Thyroid gland (tissue), 4 donors: ENCODE data around the gene MOGAT1. TPM values are rescaled to one million over a fixed set of nuclear protein-coding genes. Genes with fewer than 3 reads are reported as not detected.

Experiments
- DNase-seq, 2 donors: peaks; one replicate each; pipeline ENCODE4 v3.0.0-alpha.2; 2019
- H3K27ac ChIP-seq, 3 donors: fragments of 200-600 bp; sonication (generic); 1 replicate in 2 of 3; 2 replicates in 1 of 3; pipeline ENCODE4 v1.5.1; 2016 to 2019; ENCODE audit warnings: mild to moderate bottlenecking in 1 of 3, moderate library complexity in 1 of 3
- H3K27me3 ChIP-seq: fragments of 200-600 bp; sonication (generic); one replicate; pipeline ENCODE4 v1.5.1; 2019
- H3K36me3 ChIP-seq, 2 donors: fragments of 200-600 bp; sonication (generic); one replicate each; pipeline ENCODE4 v1.5.1; 2016 to 2019
- H3K4me1 ChIP-seq, 2 donors: fragments of 200-600 bp; sonication (generic); one replicate each; pipeline ENCODE4 v1.5.1; 2017 to 2019
- H3K4me3 ChIP-seq, 3 donors: fragments of 200-600 bp; sonication (generic); replicated peaks in 1 of 3; 1 replicate in 2 of 3; 2 replicates in 1 of 3; pipeline ENCODE4 v1.5.1; 2016; ENCODE audit warnings: mild to moderate bottlenecking in 1 of 3
- H3K9me3 ChIP-seq: fragments of 200-600 bp; sonication (generic); one replicate; pipeline ENCODE4 v1.5.1; 2017
- CTCF ChIP-seq, 6 experiments: fragments of 200-600 bp in 3 of 6; fragments of 450-650 bp in 3 of 6; sonication (generic) in 3 of 6; IDR thresholded peaks; one replicate each; pipeline ENCODE4 v1.5.1; 2016 to 2019; ENCODE audit warnings: antibody characterized with exemption in 6 of 6, mild to moderate bottlenecking in 2 of 6, inconsistent platforms in 1 of 6, moderate library complexity in 1 of 6
- POLR2A ChIP-seq, 2 donors: fragments of 450-650 bp; IDR thresholded peaks; one replicate each; pipeline ENCODE4 v1.6.1; 2017; ENCODE audit warnings: antibody characterized with exemption in 2 of 2, mild to moderate bottlenecking in 2 of 2, moderate library complexity in 1 of 2
- WGBS, 2 donors: methylation state at CpG; one replicate each; pipeline ENCODE4 v1.1.5; 2017; 5-methylcytosine and 5-hydroxymethylcytosine counted together
- intact Hi-C: fragments of 100-400 bp; cut with DNase I; formaldehyde crosslinking; loops from one replicate; pipeline ENCODE4 v1.15.1; 2023
- total RNA-seq, 4 donors: library from RNA; depleted of rRNA; stranded (reverse); fragments of >200 nt; gene quantifications; one replicate each; pipeline ENCODE4 v1.2.3, GENCODE V29; 2016

The MOGAT1 gene
- total RNA-seq, 4 donors from 2014 or later, result not detected

GRCh38 chr2:222646008-222646407, 25.4 kb upstream of the MOGAT1 start:
- no peak for DNase-seq
- Histone ChIP-seq H3K4me1 (no peaks in the 10 kb centered on the region), H3K36me3 (peaks cover 0 to 9% of the 10 kb centered on the region in 2 donors), H3K4me3 (no peak overlapping the region), H3K27me3 (no peaks in the 10 kb centered on the region), H3K27ac (no peak overlapping the region), H3K9me3 (no peaks in the 10 kb centered on the region)
- intact Hi-C loops, result no loop called here
- TF ChIP-seq CTCF (IDR thresholded peaks at IDR 0.05), result no peak
- TF ChIP-seq POLR2A (IDR thresholded peaks at IDR 0.05), result no peak
- WGBS, 2 donors, result 88 to 92% methylated on average over 3 of the region's 3 CpGs

DNA sequence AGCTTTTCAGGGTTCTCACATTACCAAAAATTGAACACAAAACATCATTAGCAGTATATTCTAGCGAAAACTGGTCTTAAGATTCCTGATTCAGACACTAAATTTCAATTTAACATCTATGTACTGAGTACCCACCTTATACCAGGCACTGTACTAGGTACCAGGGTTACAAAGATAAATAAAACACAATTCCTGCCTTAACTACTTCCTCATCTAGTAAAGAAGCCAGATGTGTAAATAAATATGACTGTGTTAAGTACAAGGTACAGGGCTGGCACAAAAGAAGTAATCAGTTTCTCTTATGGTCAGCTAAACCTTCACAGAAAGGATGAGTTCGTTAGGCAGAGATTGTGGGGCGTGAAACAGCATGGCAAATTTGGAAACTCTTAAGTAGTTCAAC, 21.7 kb upstream of the MOGAT1 start:
- peaks cover 5 to 6% of the 10 kb centered on the region in 2 donors for H3K4me1 ChIP-seq
- no peak overlapping the region for H3K27ac ChIP-seq
- WGBS, 2 donors, result 94 to 95% methylated on average over 3 of the region's 3 CpGs
- H3K27me3 ChIP-seq, result no peaks in the 10 kb centered on the region
- intact Hi-C loops, result no loop called here
- no peaks in the 10 kb centered on the region for H3K9me3 ChIP-seq
- TF ChIP-seq CTCF (IDR thresholded peaks at IDR 0.05) (no peak), POLR2A (IDR thresholded peaks at IDR 0.05) (no peak)
- H3K4me3 ChIP-seq, result no peak overlapping the region
- no peak for DNase-seq
- peaks cover 0 to 6% of the 10 kb centered on the region in 2 donors for H3K36me3 ChIP-seq

- H3K9me3 ChIP-seq, result no peaks in the 10 kb centered on the region
- no peak for TF ChIP-seq CTCF (IDR thresholded peaks at IDR 0.05)
- TF ChIP-seq POLR2A (IDR thresholded peaks at IDR 0.05), result no peak
- intact Hi-C loops, result no loop called here
- H3K27me3 ChIP-seq, result no peaks in the 10 kb centered on the region
- WGBS, 2 donors, result 93 to 94% methylated on average over 4 of the region's 4 CpGs
- H3K4me3 ChIP-seq, result no peak overlapping the region
- peaks cover 13% of the 10 kb centered on the region in 2 donors for H3K4me1 ChIP-seq
- peaks cover 0 to 3% of the 10 kb centered on the region in 2 donors for H3K36me3 ChIP-seq
- no peak overlapping the region for H3K27ac ChIP-seq
- DNase-seq, result no peak
Measured at GRCh38 chr2:222651718-222652418, 19.6 kb upstream of the MOGAT1 start.

- Histone ChIP-seq H3K27me3 (no peaks in the 10 kb centered on the region), H3K4me1 (peaks cover 14 to 15% of the 10 kb centered on the region in 2 donors), H3K4me3 (no peak overlapping the region), H3K9me3 (no peaks in the 10 kb centered on the region), H3K36me3 (peaks cover 0 to 3% of the 10 kb centered on the region in 2 donors), H3K27ac (no peak overlapping the region)
- intact Hi-C loops, result no loop called here
- TF ChIP-seq CTCF (IDR thresholded peaks at IDR 0.05), result no peak
- TF ChIP-seq POLR2A (IDR thresholded peaks at IDR 0.05), result no peak
- 80 to 83% methylated on average over 8 of the region's 8 CpGs for whole genome bisulfite sequencing, 2 donors
- no peak for DNase-seq
Measured at GRCh38 chr2:222652491-222653255, 18.8 kb upstream of the MOGAT1 start.

- intact Hi-C loops, result no loop called here
- TF ChIP-seq POLR2A (IDR thresholded peaks at IDR 0.05) (no peak), CTCF (IDR thresholded peaks at IDR 0.05) (no peak)
- no peak for DNase-seq
- H3K9me3 ChIP-seq, result no peaks in the 10 kb centered on the region
- no peak overlapping the region for H3K4me3 ChIP-seq
- H3K4me1 ChIP-seq, result peaks cover 14 to 15% of the 10 kb centered on the region in 2 donors
- H3K27me3 ChIP-seq, result no peaks in the 10 kb centered on the region
- H3K27ac ChIP-seq, result no peak overlapping the region
- H3K36me3 ChIP-seq, result no peaks in the 10 kb centered on the region
Measured at GRCh38 chr2:222653280-222653679, 18.2 kb upstream of the MOGAT1 start.
